ENCODE data around the gene MYBPC3.
"Not testable (repeated sequence)": the region's sequence is repeated elsewhere in the genome, so short reads cannot be mapped to it uniquely, and the experiment has no call there.

MYBPC3 gene

GRCh38 chr11:47336595-47336994 lies 15.9 kb downstream of the MYBPC3 start:
- no peak for DNase-seq

GRCh38 chr11:47335733-47336132 lies 16.8 kb downstream of the MYBPC3 start:
- no peak for DNase-seq

GRCh38 chr11:47334699-47335411 lies 17.6 kb downstream of the MYBPC3 start:
- DNase-seq, result not testable (repeated sequence)

- no peak for DNase-seq
Observed at GRCh38 chr11:47333886-47334443, 18.5 kb downstream of the MYBPC3 start.

GRCh38 chr11:47333526-47333845 lies 19.0 kb downstream of the MYBPC3 start:
- no peak for DNase-seq

- DNase-seq, result no peak
Observed at GRCh38 chr11:47332791-47333525, 19.5 kb downstream of the MYBPC3 start.

- DNase-seq, result no peak
Observed at GRCh38 chr11:47332303-47332711, 20.2 kb downstream of the MYBPC3 start.

GRCh38 chr11:47331454-47332302 lies 20.8 kb downstream of the MYBPC3 start:
- no peak for DNase-seq

- DNase-seq, result no peak
Observed at GRCh38 chr11:47329987-47330931, 22.2 kb downstream of the MYBPC3 start.

GRCh38 chr11:47329431-47329986 lies 23.0 kb downstream of the MYBPC3 start:
- DNase-seq, result no peak

GRCh38 chr11:47328449-47329390 lies 23.8 kb downstream of the MYBPC3 start:
- no peak for DNase-seq

GRCh38 chr11:47327949-47328348 lies 24.6 kb downstream of the MYBPC3 start:
- DNase-seq, result no peak

GRCh38 chr11:47327025-47327424 lies 25.5 kb downstream of the MYBPC3 start:
- no peak for DNase-seq

- no peak for DNase-seq
Observed at GRCh38 chr11:47326198-47326597, 26.3 kb downstream of the MYBPC3 start.

GRCh38 chr11:47325271-47326041 lies 27.0 kb downstream of the MYBPC3 start:
- DNase-seq, result no peak

- no peak for DNase-seq
Observed at GRCh38 chr11:47324520-47324919, 28.0 kb downstream of the MYBPC3 start.

GRCh38 chr11:47318166-47318565 lies 34.3 kb downstream of the MYBPC3 start:
- no peak for DNase-seq

- no peak for DNase-seq
Observed at GRCh38 chr11:47317064-47317828, 35.3 kb downstream of the MYBPC3 start.

GRCh38 chr11:47316501-47316900 lies 36.0 kb downstream of the MYBPC3 start:
- DNase-seq, result not testable (repeated sequence)

Data from stimulated activated CD4-positive, alpha-beta T cell treated with anti-CD3 and anti-CD28 coated beads, Interleukin-2, amount 100 ng/mL, for 24 hours (primary cell).